Coronary artery (tissue), 2 donors: ENCODE data around the gene OSTF1.

Experiments
- DNase-seq: peaks from one replicate; pipeline ENCODE4 v3.0.0-alpha.2; 2017; ENCODE audit warnings: low spot score
- H3K27ac ChIP-seq, 2 donors: fragments of 200-600 bp; sonication (generic); one replicate each; pipeline ENCODE4 v1.5.1; 2016 to 2019
- H3K4me3 ChIP-seq: fragments of 200-600 bp; sonication (generic); 2 replicates; pipeline ENCODE4 v1.5.1; 2016; ENCODE audit warnings: mild to moderate bottlenecking, moderate library complexity
- CTCF ChIP-seq: fragments of 200-600 bp; sonication (generic); IDR thresholded peaks from one replicate; pipeline ENCODE4 v1.5.1; 2019; ENCODE audit warnings: antibody characterized with exemption

OSTF1 gene

GRCh38 chr9:75090579-75090978 lies 2.3 kb downstream of the OSTF1 start:
- no peak overlapping the region for H3K4me3 ChIP-seq
- no peak for TF ChIP-seq CTCF
- no peak overlapping the region for H3K27ac ChIP-seq
- DNase-seq = no peak

GRCh38 chr9:75092766-75093165 lies 4.5 kb downstream of the OSTF1 start:
- DNase-seq = no peak
- TF ChIP-seq CTCF = no peak
- H3K4me3 ChIP-seq = no peak overlapping the region

GRCh38 chr9:75096796-75097195 lies 8.5 kb downstream of the OSTF1 start:
- DNase-seq = no peak
- Histone ChIP-seq H3K27ac (no peak overlapping the region), H3K4me3 (no peak overlapping the region)
- TF ChIP-seq CTCF = no peak

More at GRCh38 chr9:75092766-75093165, 4.5 kb downstream of the OSTF1 start:
- no peak overlapping the region for H3K27ac ChIP-seq

GRCh38 chr9:75101004-75101588 lies 12.8 kb downstream of the OSTF1 start:
- TF ChIP-seq CTCF = no peak
- Histone ChIP-seq H3K27ac (no peak overlapping the region), H3K4me3 (no peak overlapping the region)
- no peak for DNase-seq

- TF ChIP-seq CTCF = no peak
- no peak overlapping the region for H3K27ac ChIP-seq
- H3K4me3 ChIP-seq = no peak overlapping the region
- no peak for DNase-seq
These were observed 14.0 kb downstream of the OSTF1 start for GRCh38 chr9:75102177-75102790.

- no peak for DNase-seq
- Histone ChIP-seq H3K4me3 (no peak overlapping the region), H3K27ac (no peak overlapping the region)
- no peak for TF ChIP-seq CTCF
These were observed 16.3 kb downstream of the OSTF1 start for GRCh38 chr9:75104607-75105006.

GRCh38 chr9:75105019-75105540 lies 16.8 kb downstream of the OSTF1 start:
- H3K27ac ChIP-seq = no peak overlapping the region
- no peak for TF ChIP-seq CTCF
- H3K4me3 ChIP-seq = no peak overlapping the region
- no peak for DNase-seq
